Measurements from ENCODE around the gene TMEM242. TPM values are rescaled to one million over a fixed set of nuclear protein-coding genes. Genes with fewer than 3 reads are reported as not detected.

The TMEM242 gene
- total and polyA plus RNA-seq, 10 of the 15 experiments (the other 5 are each of a cell fraction or from before 2014, with no cell fraction given): 2.8 to 9.8 (median 5.5) TPM

DNA sequence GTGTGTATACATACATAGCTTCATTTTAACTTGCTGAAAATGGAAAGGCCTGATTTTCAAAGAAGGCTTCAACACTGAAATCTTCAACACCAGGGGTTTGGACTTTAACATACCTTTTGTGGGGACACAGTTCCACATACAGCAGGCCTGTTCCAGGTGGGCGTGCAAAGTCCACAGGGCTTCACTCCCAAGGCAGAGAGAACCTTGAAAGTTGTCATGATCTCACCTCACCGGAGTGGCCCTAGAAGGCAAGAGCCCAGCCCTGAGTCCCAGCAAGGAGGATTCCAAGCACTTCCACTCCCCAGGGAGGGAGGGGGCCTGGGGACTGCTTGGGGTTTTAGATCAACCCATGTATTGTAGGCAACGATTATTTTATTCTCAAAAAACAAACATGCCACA is 47.2 kb downstream of the TMEM242 start (continued):
- TF ChIP-seq ZNF24 (IDR thresholded peaks at IDR 0.05): no peak
- TF ChIP-seq, protein P1, sequence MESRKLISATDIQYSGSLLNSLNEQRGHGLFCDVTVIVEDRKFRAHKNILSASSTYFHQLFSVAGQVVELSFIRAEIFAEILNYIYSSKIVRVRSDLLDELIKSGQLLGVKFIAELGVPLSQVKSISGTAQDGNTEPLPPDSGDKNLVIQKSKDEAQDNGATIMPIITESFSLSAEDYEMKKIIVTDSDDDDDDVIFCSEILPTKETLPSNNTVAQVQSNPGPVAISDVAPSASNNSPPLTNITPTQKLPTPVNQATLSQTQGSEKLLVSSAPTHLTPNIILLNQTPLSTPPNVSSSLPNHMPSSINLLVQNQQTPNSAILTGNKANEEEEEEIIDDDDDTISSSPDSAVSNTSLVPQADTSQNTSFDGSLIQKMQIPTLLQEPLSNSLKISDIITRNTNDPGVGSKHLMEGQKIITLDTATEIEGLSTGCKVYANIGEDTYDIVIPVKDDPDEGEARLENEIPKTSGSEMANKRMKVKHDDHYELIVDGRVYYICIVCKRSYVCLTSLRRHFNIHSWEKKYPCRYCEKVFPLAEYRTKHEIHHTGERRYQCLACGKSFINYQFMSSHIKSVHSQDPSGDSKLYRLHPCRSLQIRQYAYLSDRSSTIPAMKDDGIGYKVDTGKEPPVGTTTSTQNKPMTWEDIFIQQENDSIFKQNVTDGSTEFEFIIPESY (IDR thresholded peaks at IDR 0.05): no peak

DNA sequence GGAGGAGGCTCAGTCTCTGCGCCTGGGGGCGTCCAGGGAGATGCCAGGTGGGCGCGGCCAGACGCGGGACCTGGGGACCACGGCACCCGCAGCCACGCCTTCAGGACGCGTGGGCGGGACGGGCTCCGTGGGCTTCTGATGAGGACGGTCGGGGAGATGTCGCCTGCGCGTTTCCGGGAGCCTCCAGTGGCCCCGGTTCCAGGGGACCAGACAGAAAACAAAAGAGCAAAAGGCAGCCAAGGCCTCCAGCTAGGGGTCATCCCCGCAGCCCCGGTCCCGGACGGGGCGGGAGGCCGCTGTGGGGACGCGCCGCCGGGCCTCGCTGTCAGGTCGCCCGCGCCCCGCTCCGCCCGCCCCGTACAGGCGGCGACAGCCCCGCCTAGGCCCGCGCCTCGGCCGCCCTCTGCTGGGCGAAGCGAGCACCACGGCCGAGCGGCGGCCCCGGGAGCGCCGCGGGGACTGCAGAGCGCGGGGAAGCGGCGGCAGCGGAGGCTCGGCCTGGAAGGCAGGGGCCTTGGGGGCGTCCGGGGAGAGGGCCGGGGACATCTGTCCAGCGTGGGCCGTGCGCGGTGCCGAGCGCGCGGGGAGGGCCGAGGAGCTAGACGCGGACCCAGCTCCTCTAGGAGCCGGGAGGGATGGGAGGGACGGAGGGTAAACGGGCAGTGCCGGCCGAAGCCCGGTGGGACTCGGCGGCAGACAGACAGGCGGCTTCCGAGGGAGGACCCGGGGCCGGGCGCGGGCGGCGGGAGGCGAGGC is 48.7 kb downstream of the TMEM242 start:
- ATAC-seq: peak; percentile 97
- no TSS peak for BruUV-seq (replicated peaks)
- Histone ChIP-seq H3K36me3 (ENCODE audit: control insufficient read depth in 2 of 2, insufficient read depth in 2 of 2, low read length in 1 of 2) (no peaks in the 10 kb centered on the region), H3K4me3 (peak overlapping the region; percentile 79), H3K4me1 (ENCODE audit: control insufficient read depth, insufficient read depth, low read length) (no peaks in the 10 kb centered on the region), H4K20me1 (ENCODE audit: control insufficient read depth, insufficient read depth) (no peaks in the 10 kb centered on the region), H3K9ac (ENCODE audit: control insufficient read depth, insufficient read depth, low read length) (peak overlapping the region; percentile 19; the same call in 1 of the 2 replicates), H3K4me2 (ENCODE audit: control insufficient read depth, insufficient read depth) (peak overlapping the region; percentile 53), H2AFZ (ENCODE audit: control insufficient read depth, low read depth, low read length) (peak overlapping the region; percentile 86), H3K79me2 (ENCODE audit: control insufficient read depth, insufficient read depth, low read length) (no peaks in the 10 kb centered on the region), H3K9me3 (replicated peaks; ENCODE audit: control insufficient read depth, insufficient read depth, low read length) (peaks cover 4% of the 10 kb centered on the region; the same call in 1 of the 3 replicates), H3K27ac (ENCODE audit: control insufficient read depth, insufficient read depth) (no peak overlapping the region), H3K27me3 (replicated peaks in 1 of 2; ENCODE audit: control insufficient read depth in 2 of 2, insufficient read depth in 2 of 2, low read length in 1 of 2) (no peaks in the 10 kb centered on the region; a peak in 1 of 4 replicates)
- ChIA-PET CTCF (interaction anchor here (0.9 to 1.6 kb wide), 7 partner anchors 20 to 554 kb away, joined by 3 read pairs; no protein-coding TSS in a partner anchor), SMC1A (ENCODE audit: uncharacterized antibody, unreplicated experiment) (interaction anchor here (0.6 to 1.4 kb wide), 6 partner anchors 71 to 240 kb away, joined by 3 to 4 read pairs (median 3); no protein-coding TSS in a partner anchor), RAD21 (ENCODE audit: unreplicated experiment) (interaction anchor here (0.7 to 1.0 kb wide), 5 partner anchors 43 to 599 kb away, joined by 3 to 9 read pairs (median 3); no protein-coding TSS in a partner anchor), POLR2A (interaction anchor here (0.7 to 1.0 kb wide), 2 partner anchors 9 to 399 kb away, joined by 3 read pairs; no protein-coding TSS in a partner anchor)
- no peak for FAIRE-seq
- intact Hi-C loops (cut with micrococcal nuclease; ENCODE audit: unreplicated experiment) (loop anchor here (1.0 to 10.0 kb wide), 4 partner anchors 71 to 1947 kb away; no protein-coding TSS in a partner anchor), in situ Hi-C loops (cut with MboI) (no loop called here)
- peak; percentile 9 for DNase-seq (ENCODE audit: low read depth, low spot score)
- WGBS (ENCODE audit: insufficient coverage, insufficient replicate concordance, low lambda C conversion rate, missing lambda C conversion rate): 1% methylated on average over 73 of the region's 93 CpGs
- TF ChIP-seq LARP7 (IDR thresholded peaks at IDR 0.05) (peak; percentile 91), MEF2A (IDR thresholded peaks at IDR 0.05; ENCODE audit: insufficient read depth, low read depth, low read length) (no peak), EP300 (IDR thresholded peaks at IDR 0.05; ENCODE audit: borderline replicate concordance in 1 of 2, control insufficient read depth in 1 of 2, low read depth in 2 of 2, low read length in 2 of 2) (no peak), NR2C1 (IDR thresholded peaks at IDR 0.05) (0 out of 2 replicates have a peak, but pooled peaks have one; percentile 27), KLF5 (IDR thresholded peaks at IDR 0.05; ENCODE audit: partially characterized antibody) (peak; percentile 33), RELA (IDR thresholded peaks at IDR 0.05; ENCODE audit: borderline replicate concordance, partially characterized antibody) (peak; percentile 35), ATF7 (IDR thresholded peaks at IDR 0.05; ENCODE audit: low read depth) (no peak), POLR2A (IDR thresholded peaks at IDR 0.05; ENCODE audit: low read depth, low read length) (peak; percentile 35; the same call in 1 of the 2 replicates), HCFC1 (IDR thresholded peaks at IDR 0.05; ENCODE audit: low read length) (no peak), SPI1 (IDR thresholded peaks at IDR 0.05; ENCODE audit: borderline replicate concordance, insufficient read depth, low read depth, low read length) (no peak), NR2F1 (conservative IDR thresholded peaks at IDR 0.05) (peak; percentile 68), BHLHE40 (IDR thresholded peaks at IDR 0.05; ENCODE audit: borderline replicate concordance in 1 of 2, low read depth in 2 of 2, low read length in 1 of 2) (peak in 1 of 2 experiments; percentile 58; a peak in 2 of 4 replicates), POU2F2 (IDR thresholded peaks at IDR 0.05; ENCODE audit: borderline replicate concordance, low read depth, low read length) (0 out of 3 replicates have a peak, but pooled peaks have one; percentile 26), IKZF1 (conservative IDR thresholded peaks at IDR 0.05) (peak; percentile 99)
- TF ChIP-seq, protein P2, sequence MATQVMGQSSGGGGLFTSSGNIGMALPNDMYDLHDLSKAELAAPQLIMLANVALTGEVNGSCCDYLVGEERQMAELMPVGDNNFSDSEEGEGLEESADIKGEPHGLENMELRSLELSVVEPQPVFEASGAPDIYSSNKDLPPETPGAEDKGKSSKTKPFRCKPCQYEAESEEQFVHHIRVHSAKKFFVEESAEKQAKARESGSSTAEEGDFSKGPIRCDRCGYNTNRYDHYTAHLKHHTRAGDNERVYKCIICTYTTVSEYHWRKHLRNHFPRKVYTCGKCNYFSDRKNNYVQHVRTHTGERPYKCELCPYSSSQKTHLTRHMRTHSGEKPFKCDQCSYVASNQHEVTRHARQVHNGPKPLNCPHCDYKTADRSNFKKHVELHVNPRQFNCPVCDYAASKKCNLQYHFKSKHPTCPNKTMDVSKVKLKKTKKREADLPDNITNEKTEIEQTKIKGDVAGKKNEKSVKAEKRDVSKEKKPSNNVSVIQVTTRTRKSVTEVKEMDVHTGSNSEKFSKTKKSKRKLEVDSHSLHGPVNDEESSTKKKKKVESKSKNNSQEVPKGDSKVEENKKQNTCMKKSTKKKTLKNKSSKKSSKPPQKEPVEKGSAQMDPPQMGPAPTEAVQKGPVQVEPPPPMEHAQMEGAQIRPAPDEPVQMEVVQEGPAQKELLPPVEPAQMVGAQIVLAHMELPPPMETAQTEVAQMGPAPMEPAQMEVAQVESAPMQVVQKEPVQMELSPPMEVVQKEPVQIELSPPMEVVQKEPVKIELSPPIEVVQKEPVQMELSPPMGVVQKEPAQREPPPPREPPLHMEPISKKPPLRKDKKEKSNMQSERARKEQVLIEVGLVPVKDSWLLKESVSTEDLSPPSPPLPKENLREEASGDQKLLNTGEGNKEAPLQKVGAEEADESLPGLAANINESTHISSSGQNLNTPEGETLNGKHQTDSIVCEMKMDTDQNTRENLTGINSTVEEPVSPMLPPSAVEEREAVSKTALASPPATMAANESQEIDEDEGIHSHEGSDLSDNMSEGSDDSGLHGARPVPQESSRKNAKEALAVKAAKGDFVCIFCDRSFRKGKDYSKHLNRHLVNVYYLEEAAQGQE (IDR thresholded peaks at IDR 0.05; ENCODE audit: low read depth, low read length): no peak
